ENCODE results near the gene OXLD1.

- no peak for TF ChIP-seq EZH2 (IDR thresholded peaks at IDR 0.05; ENCODE audit: insufficient read depth, poor library complexity, severe bottlenecking)
- TF ChIP-seq EZH2phosphoT487 (IDR thresholded peaks at IDR 0.05; ENCODE audit: insufficient read depth, low read depth) = no peak
Observed at GRCh38 chr17:81684442-81684911, 18.1 kb upstream of the OXLD1 start.
